ENCODE results near the gene LRRC58.

The LRRC58 gene

GRCh38 chr3:120274739-120275167 is 74.4 kb downstream of the LRRC58 start:
- DNase-seq = no peak
